ENCODE data around the gene TIGD4. TPM values are rescaled to one million over a fixed set of nuclear protein-coding genes. Genes with fewer than 3 reads are reported as not detected.

TIGD4 gene
- total and polyA plus RNA-seq, 4 donors: 0.33 to 2.1 (median 0.82) TPM

DNA sequence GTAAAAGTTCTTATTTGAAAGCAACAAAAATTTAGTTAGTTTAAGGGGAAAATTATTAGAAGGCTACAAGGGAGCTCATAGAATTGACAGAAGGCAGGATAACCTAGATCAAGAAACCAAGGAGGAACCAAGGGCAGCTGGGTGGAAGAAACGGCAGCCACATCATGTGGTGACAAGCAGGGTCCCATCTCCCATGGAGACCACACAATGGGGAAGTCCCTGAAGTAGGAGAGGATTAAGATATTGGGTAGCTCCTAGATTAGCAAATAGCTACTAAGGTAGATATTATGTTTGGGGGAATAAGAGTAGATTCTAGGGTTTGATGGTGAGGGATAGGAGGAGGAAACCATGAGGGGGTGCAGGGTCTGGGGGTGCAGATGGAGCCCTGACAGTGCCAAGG, 51.7 kb downstream of the TIGD4 start:
- ATAC-seq (ENCODE audit: insufficient read depth, low FRiP score): no peak
- H3K4me1 ChIP-seq (ENCODE audit: control insufficient read depth in 5 of 5, insufficient read depth in 5 of 5, low read length in 5 of 5): no peaks in the 10 kb centered on the region
- H3K36me3 ChIP-seq (ENCODE audit: control insufficient read depth in 4 of 4, insufficient read depth in 4 of 4, low read length in 4 of 4): no peaks in the 10 kb centered on the region
- no peak for DNase-seq
- WGBS, 2 donors: 30 to 49% methylated on average over 1 of the region's 1 CpG
- peaks cover 0 to 3% (median 0%) of the 10 kb centered on the region in 3 donors for H3K27me3 ChIP-seq (ENCODE audit: control insufficient read depth in 3 of 3, insufficient read depth in 3 of 3, low read length in 2 of 3)
- no peaks in the 10 kb centered on the region for H3K9me3 ChIP-seq (ENCODE audit: control insufficient read depth in 4 of 4, insufficient read depth in 3 of 4, low read length in 3 of 4)
- H3K9ac ChIP-seq (ENCODE audit: insufficient read depth in 1 of 2, low read length in 2 of 2): no peak overlapping the region
- no peak overlapping the region for H3K4me3 ChIP-seq
- H3K27ac ChIP-seq (ENCODE audit: low read depth in 1 of 2, low read length in 1 of 2): no peak overlapping the region
- TF ChIP-seq, protein P1, sequence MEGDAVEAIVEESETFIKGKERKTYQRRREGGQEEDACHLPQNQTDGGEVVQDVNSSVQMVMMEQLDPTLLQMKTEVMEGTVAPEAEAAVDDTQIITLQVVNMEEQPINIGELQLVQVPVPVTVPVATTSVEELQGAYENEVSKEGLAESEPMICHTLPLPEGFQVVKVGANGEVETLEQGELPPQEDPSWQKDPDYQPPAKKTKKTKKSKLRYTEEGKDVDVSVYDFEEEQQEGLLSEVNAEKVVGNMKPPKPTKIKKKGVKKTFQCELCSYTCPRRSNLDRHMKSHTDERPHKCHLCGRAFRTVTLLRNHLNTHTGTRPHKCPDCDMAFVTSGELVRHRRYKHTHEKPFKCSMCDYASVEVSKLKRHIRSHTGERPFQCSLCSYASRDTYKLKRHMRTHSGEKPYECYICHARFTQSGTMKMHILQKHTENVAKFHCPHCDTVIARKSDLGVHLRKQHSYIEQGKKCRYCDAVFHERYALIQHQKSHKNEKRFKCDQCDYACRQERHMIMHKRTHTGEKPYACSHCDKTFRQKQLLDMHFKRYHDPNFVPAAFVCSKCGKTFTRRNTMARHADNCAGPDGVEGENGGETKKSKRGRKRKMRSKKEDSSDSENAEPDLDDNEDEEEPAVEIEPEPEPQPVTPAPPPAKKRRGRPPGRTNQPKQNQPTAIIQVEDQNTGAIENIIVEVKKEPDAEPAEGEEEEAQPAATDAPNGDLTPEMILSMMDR (IDR thresholded peaks at IDR 0.05; ENCODE audit: control extremely low read depth, extremely low read depth): no peak

DNA sequence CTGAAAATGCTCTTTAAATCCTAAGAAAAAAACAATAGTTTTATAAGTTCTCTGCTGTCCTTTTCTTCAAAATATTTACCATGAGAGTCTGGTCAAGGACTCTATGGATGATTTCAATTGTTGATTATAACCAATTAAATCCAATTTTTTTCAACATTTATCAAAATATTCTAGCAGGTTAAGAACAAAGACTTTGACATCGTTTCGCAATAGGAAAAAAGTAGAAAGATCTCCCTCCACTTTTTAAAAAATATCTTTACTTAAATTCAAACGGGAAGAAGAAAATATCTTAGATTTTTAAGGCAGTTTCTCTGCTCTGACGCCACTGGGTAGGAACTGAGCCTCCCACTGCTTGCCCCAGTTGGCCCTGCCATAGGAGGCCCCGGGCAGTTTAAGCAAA, 55.0 kb downstream of the TIGD4 start:
- TF ChIP-seq, protein P1 (IDR thresholded peaks at IDR 0.05; ENCODE audit: control extremely low read depth, extremely low read depth): no peak
- H3K36me3 ChIP-seq (ENCODE audit: control insufficient read depth in 4 of 4, insufficient read depth in 4 of 4, low read length in 4 of 4): no peaks in the 10 kb centered on the region
- no peak overlapping the region for H3K27ac ChIP-seq (ENCODE audit: low read depth in 1 of 2, low read length in 1 of 2)
- no peak overlapping the region for H3K4me3 ChIP-seq
- no peaks in the 10 kb centered on the region for H3K9me3 ChIP-seq (ENCODE audit: control insufficient read depth in 4 of 4, insufficient read depth in 3 of 4, low read length in 3 of 4)
- no peak overlapping the region for H3K9ac ChIP-seq (ENCODE audit: insufficient read depth in 1 of 2, low read length in 2 of 2)
- no peak for ATAC-seq (ENCODE audit: insufficient read depth, low FRiP score)
- no peaks in the 10 kb centered on the region for H3K4me1 ChIP-seq (ENCODE audit: control insufficient read depth in 5 of 5, insufficient read depth in 5 of 5, low read length in 5 of 5)
- DNase-seq: no peak
- 73 to 74% methylated on average over 5 of the region's 5 CpGs for WGBS, 2 donors
- peaks cover 0 to 2% (median 0%) of the 10 kb centered on the region in 3 donors for H3K27me3 ChIP-seq (ENCODE audit: control insufficient read depth in 3 of 3, insufficient read depth in 3 of 3, low read length in 2 of 3)

DNA sequence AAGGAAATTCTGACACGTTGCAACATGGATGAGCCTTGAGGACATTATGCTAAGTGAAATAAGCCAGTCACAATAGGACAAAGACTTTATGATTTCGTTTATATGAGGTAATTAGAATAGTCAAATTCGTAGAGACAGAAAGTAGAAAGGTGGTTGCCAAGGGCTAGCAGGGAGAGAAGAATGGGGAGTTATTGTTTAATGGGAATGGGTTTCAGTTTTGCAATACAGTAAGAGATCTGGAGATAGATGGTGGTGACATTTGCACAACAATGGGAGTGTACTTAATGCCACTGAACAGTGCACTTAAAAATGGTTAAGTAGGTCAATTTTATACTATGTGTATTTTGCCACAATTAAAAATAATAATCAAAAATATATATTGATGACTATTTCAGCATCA, 56.3 kb downstream of the TIGD4 start:
- H3K4me1 ChIP-seq (ENCODE audit: control insufficient read depth in 5 of 5, insufficient read depth in 5 of 5, low read length in 5 of 5): no peaks in the 10 kb centered on the region
- no peaks in the 10 kb centered on the region for H3K36me3 ChIP-seq (ENCODE audit: control insufficient read depth in 4 of 4, insufficient read depth in 4 of 4, low read length in 4 of 4)
- H3K9me3 ChIP-seq (ENCODE audit: control insufficient read depth in 4 of 4, insufficient read depth in 3 of 4, low read length in 3 of 4): peaks cover 0 to 2% (median 0%) of the 10 kb centered on the region in 4 donors
- no peak overlapping the region for H3K4me3 ChIP-seq
- ATAC-seq (ENCODE audit: insufficient read depth, low FRiP score): no peak
- TF ChIP-seq, protein P1 (IDR thresholded peaks at IDR 0.05; ENCODE audit: control extremely low read depth, extremely low read depth): no peak
- WGBS, 2 donors: 57 to 63% methylated on average over 3 of the region's 3 CpGs
- no peaks in the 10 kb centered on the region for H3K27me3 ChIP-seq (ENCODE audit: control insufficient read depth in 3 of 3, insufficient read depth in 3 of 3, low read length in 2 of 3)
- no peak overlapping the region for H3K27ac ChIP-seq (ENCODE audit: low read depth in 1 of 2, low read length in 1 of 2)
- no peak overlapping the region for H3K9ac ChIP-seq (ENCODE audit: insufficient read depth in 1 of 2, low read length in 2 of 2)
- DNase-seq: no peak
